Measurements from ENCODE around the gene ORM2. TPM values are rescaled to one million over a fixed set of nuclear protein-coding genes. Genes with fewer than 3 reads are reported as not detected.
"Not testable (repeated sequence)": the region's sequence is repeated elsewhere in the genome, so short reads cannot be mapped to it uniquely, and the experiment has no call there.

ORM2 gene
- polyA plus RNA-seq (2013, experiment 1 of 2; ENCODE audit: insufficient read length), result not detected
- polyA plus RNA-seq (2013, experiment 2 of 2; ENCODE audit: insufficient read length), result not detected

GRCh38 chr9:114329625-114330022, at the start of gene ORM2:
Gene ORM2, plus strand, starts transcription at chr9:114329869. Its CDS starts 36 bp downstream, at chr9:114329905.
- not testable (repeated sequence) for DNase-seq

GRCh38 chr9:114280636-114281472, 48.8 kb upstream of the ORM2 start:
- peak; percentile 91 for DNase-seq

- DNase-seq, result peak; percentile 88
Measured at GRCh38 chr9:114281473-114282103, 48.1 kb upstream of the ORM2 start.

GRCh38 chr9:114282104-114282485, 47.6 kb upstream of the ORM2 start:
- DNase-seq, result no peak

GRCh38 chr9:114282507-114282906, 47.2 kb upstream of the ORM2 start:
- DNase-seq, result no peak

- DNase-seq, result peak; percentile 95
Measured at GRCh38 chr9:114282926-114283325, 46.7 kb upstream of the ORM2 start.

GRCh38 chr9:114283551-114284111, 46.0 kb upstream of the ORM2 start:
- DNase-seq, result no peak

- no peak for DNase-seq
Measured at GRCh38 chr9:114284316-114285060, 45.2 kb upstream of the ORM2 start.

- DNase-seq, result peak; percentile 95
Measured at GRCh38 chr9:114285166-114285867, 44.4 kb upstream of the ORM2 start.

- no peak for DNase-seq
Measured at GRCh38 chr9:114286146-114286679, 43.5 kb upstream of the ORM2 start.

GRCh38 chr9:114287001-114287762, 42.5 kb upstream of the ORM2 start:
- peak; percentile 31 for DNase-seq

- no peak for DNase-seq
Measured at GRCh38 chr9:114287763-114288192, 41.9 kb upstream of the ORM2 start.

- peak; percentile 84 for DNase-seq
Measured at GRCh38 chr9:114288193-114289091, 41.2 kb upstream of the ORM2 start.

GRCh38 chr9:114289106-114289505, 40.6 kb upstream of the ORM2 start:
- DNase-seq, result no peak

GRCh38 chr9:114289571-114290481, 39.8 kb upstream of the ORM2 start:
- DNase-seq, result no peak

- no peak for DNase-seq
Measured at GRCh38 chr9:114290561-114290986, 39.1 kb upstream of the ORM2 start.

- DNase-seq, result peak; percentile 66
Measured at GRCh38 chr9:114291064-114291474, 38.6 kb upstream of the ORM2 start.

- no peak for DNase-seq
Measured at GRCh38 chr9:114291886-114292590, 37.6 kb upstream of the ORM2 start.
